ENCODE results near the gene RNU5B-1.

DNA sequence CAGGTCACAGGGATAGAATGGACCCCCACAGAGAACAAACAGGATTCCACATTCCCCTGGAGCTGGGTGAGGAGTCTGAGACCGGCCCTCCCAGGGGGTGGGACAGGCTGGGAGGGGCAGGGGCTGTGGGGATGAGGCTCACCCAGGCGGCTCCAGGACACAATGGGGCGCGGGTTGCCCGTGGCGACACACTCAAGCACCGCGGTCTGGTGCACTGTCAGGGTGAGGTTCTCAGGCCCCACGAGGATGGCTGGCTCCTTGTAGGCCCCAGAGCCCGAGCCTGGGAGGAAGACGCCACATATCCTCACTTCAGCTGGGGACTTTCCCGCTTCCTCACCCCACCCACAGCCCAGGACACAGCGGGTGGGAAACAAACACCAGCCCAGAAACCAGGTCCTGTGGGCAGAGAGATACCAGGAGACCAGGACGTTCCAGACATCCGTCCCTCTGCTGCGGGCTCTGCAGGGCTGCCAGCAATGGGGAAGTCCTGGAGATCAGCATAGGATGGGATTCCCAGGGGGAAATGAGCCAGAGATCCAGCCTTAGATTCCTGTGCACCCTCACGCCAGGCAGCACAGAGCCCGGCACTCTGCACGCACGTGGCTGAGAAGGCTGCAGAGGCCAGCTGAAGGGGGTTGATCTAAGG lies 30.2 kb downstream of the RNU5B-1 start:
- no peak for TF ChIP-seq MXI1 (IDR thresholded peaks at IDR 0.05; ENCODE audit: low read depth, low read length)
- no peak for TF ChIP-seq EZH2phosphoT487 (IDR thresholded peaks at IDR 0.05; ENCODE audit: borderline replicate concordance, low read depth)

Data from SK-N-SH (cell line).